ENCODE measurements around the gene KIAA2012.
"Not testable (repeated sequence)": the region's sequence is repeated elsewhere in the genome, so short reads cannot be mapped to it uniquely, and the experiment has no call there.

The KIAA2012 gene

GRCh38 chr2:202204855-202205254 lies 131.8 kb downstream of the KIAA2012 start:
- DNase-seq, result no peak

- no peak for DNase-seq
These were observed 135.5 kb downstream of the KIAA2012 start for GRCh38 chr2:202208526-202208925.

DNA sequence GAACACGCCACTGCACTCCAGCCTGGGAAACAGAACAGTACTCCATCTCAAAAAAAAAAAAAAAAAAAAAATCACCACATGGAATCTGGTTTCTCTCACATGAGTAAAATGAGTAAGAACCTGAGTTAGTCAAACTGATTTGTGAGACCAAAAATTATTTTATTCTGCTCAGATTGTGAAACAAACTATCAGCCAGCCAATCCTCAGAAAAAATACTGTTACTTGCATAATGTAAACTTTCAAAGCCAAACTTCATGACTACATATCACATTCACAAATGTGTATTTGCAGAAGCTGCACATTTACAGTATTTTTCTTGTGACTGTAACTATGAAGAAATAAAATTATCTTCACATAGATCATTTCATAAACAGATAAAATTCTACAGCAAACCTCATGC lies 142.1 kb downstream of the KIAA2012 start:
- no peak for DNase-seq

DNA sequence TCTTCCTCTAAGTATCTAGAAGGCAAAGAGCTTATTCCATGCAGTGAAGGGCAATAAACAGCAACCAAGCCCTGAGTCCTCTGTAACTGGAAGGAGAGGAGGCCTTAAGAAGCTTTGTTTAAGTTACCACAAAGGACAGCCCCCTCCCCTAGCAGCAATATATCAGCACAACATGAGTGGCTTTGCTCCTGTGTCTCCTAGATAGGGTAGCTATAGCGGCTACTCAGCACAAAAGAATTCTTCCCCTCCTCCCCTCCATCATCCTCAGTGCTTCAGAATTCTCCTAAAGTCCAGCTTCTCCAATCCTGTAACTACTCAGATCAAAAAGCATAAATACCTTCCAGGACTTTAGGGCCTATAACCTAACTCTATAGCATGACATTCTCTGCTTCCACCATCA lies 148.8 kb downstream of the KIAA2012 start:
- no peak for DNase-seq

DNA sequence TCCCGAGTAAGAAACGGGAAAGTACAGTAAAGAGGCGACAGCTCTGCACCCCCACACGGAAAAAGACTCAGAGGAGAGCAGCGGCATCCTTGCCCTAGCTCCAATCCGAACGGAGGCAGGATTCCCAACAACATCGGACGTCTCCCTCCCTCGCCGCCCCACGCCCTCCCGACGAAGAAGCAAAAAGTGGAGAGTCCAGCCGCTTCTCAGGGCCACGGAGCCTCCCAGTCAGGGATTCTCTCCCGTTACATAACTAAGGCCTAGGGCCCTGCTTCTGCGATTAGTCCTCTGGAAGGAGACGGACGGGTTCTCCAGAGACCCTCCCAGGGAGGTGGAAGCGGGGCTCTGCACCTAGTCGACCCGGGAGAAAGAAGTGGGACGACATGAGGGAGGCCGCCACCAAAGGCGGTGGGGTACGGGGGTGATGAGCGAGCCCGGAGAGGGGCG lies 164.8 kb downstream of the KIAA2012 start:
- no peak for DNase-seq

GRCh38 chr2:202238234-202239197 lies 165.5 kb downstream of the KIAA2012 start, which contains the start of gene SUMO1:
TSS of gene SUMO1 (minus strand) at chr2:202238597. CDS start at chr2:202238451, 146 bp downstream.
- DNase-seq, result peak; percentile 16

GRCh38 chr2:202247710-202248109 lies 174.7 kb downstream of the KIAA2012 start:
- DNase-seq, result not testable (repeated sequence)

- no peak for DNase-seq
These were observed 176.6 kb downstream of the KIAA2012 start for GRCh38 chr2:202249521-202250253.

- DNase-seq, result no peak
These were observed 178.4 kb downstream of the KIAA2012 start for GRCh38 chr2:202251494-202251893.

Data from NCI-H524 treated with DMSO at 0.1 percent for 48 hours (cell line).